Measurements from ENCODE around the gene IL17RB.

IL17RB gene

GRCh38 chr3:53803816-53804695, 42.3 kb upstream of the IL17RB start:
- Histone ChIP-seq H3K4me2 (ENCODE audit: insufficient read depth, low read length, poor library complexity, severe bottlenecking) (no peak overlapping the region), H2AFZ (ENCODE audit: low read length) (peak overlapping the region; percentile 14), H3K4ac (ENCODE audit: low read length) (no peak overlapping the region), H3K27me3 (ENCODE audit: control insufficient read depth in 3 of 3, insufficient read depth in 3 of 3, low read depth in 1 of 3, low read length in 3 of 3) (no peaks in the 10 kb centered on the region), H3K23ac (ENCODE audit: low read depth, low read length, poor library complexity) (no peak overlapping the region), H3K79me1 (ENCODE audit: low read depth, low read length) (no peaks in the 10 kb centered on the region), H2AK5ac (ENCODE audit: low read depth, low read length) (peak overlapping the region; percentile 50), H3K9me3 (replicated peaks in 1 of 2; ENCODE audit: control insufficient read depth in 2 of 2, insufficient read depth in 1 of 2, low read depth in 1 of 2, low read length in 2 of 2) (peaks cover 0 to 1% of the 10 kb centered on the region in 2 donors), H2BK5ac (ENCODE audit: low read length) (peak overlapping the region; percentile 89), H2BK120ac (ENCODE audit: low read depth, low read length) (no peak overlapping the region), H4K8ac (ENCODE audit: low read depth, low read length) (no peak overlapping the region), H3K36me3 (replicated peaks in 1 of 2; ENCODE audit: control insufficient read depth in 2 of 2, insufficient read depth in 2 of 2, low read length in 2 of 2) (no peaks in the 10 kb centered on the region), H2BK12ac (ENCODE audit: low read length) (no peak overlapping the region), H3K9ac (ENCODE audit: low read depth, low read length, poor library complexity) (no peak overlapping the region), H3K14ac (ENCODE audit: low read length) (no peak overlapping the region), H3K4me1 (ENCODE audit: control insufficient read depth in 2 of 2, insufficient read depth in 1 of 2, low read depth in 1 of 2, low read length in 2 of 2) (peaks cover 16 to 20% of the 10 kb centered on the region in 2 donors), H4K91ac (ENCODE audit: low read depth, low read length, poor library complexity) (no peak overlapping the region), H2BK15ac (ENCODE audit: low read length) (peak overlapping the region; percentile 22), H3K18ac (ENCODE audit: low read length) (peak overlapping the region; percentile 89), H3K27ac (replicated peaks; ENCODE audit: low read length) (no peak overlapping the region), H3K4me3 (ENCODE audit: low read length in 2 of 2) (no peak overlapping the region)
- DNase-seq (ENCODE audit: low spot score) = no peak
- no CpG with 5 or more reads among the region's 20 CpGs for WGBS, 2 donors (ENCODE audit: extremely low coverage in 2 of 2, insufficient read length in 2 of 2, insufficient replicate concordance in 1 of 2)

GRCh38 chr3:53804697-53805462, 41.5 kb upstream of the IL17RB start:
- H3K4me1 ChIP-seq (ENCODE audit: control insufficient read depth in 2 of 2, insufficient read depth in 1 of 2, low read depth in 1 of 2, low read length in 2 of 2) = peaks cover 16 to 18% of the 10 kb centered on the region in 2 donors
- no peak overlapping the region for H2BK120ac ChIP-seq (ENCODE audit: low read depth, low read length)
- no peak overlapping the region for H3K4me3 ChIP-seq (ENCODE audit: low read length in 2 of 2)
- H3K4me2 ChIP-seq (ENCODE audit: insufficient read depth, low read length, poor library complexity, severe bottlenecking) = no peak overlapping the region
- peak overlapping the region; percentile 89 for H3K18ac ChIP-seq (ENCODE audit: low read length)
- H3K79me1 ChIP-seq (ENCODE audit: low read depth, low read length) = no peaks in the 10 kb centered on the region
- no peaks in the 10 kb centered on the region for H3K36me3 ChIP-seq (replicated peaks in 1 of 2; ENCODE audit: control insufficient read depth in 2 of 2, insufficient read depth in 2 of 2, low read length in 2 of 2)
- H2AFZ ChIP-seq (ENCODE audit: low read length) = peak overlapping the region; percentile 6
- peak overlapping the region; percentile 16 for H3K27ac ChIP-seq (replicated peaks; ENCODE audit: low read length)
- H3K23ac ChIP-seq (ENCODE audit: low read depth, low read length, poor library complexity) = no peak overlapping the region
- DNase-seq (ENCODE audit: low spot score) = no peak
- H3K4ac ChIP-seq (ENCODE audit: low read length) = no peak overlapping the region
- peak overlapping the region; percentile 78 for H2AK5ac ChIP-seq (ENCODE audit: low read depth, low read length)
- peak overlapping the region; percentile 54 for H4K91ac ChIP-seq (ENCODE audit: low read depth, low read length, poor library complexity)
- peak overlapping the region; percentile 64 for H2BK15ac ChIP-seq (ENCODE audit: low read length)
- H4K8ac ChIP-seq (ENCODE audit: low read depth, low read length) = no peak overlapping the region
- no peak overlapping the region for H3K14ac ChIP-seq (ENCODE audit: low read length)
- H3K9me3 ChIP-seq (replicated peaks in 1 of 2; ENCODE audit: control insufficient read depth in 2 of 2, insufficient read depth in 1 of 2, low read depth in 1 of 2, low read length in 2 of 2) = peaks cover 0 to 1% of the 10 kb centered on the region in 2 donors
- WGBS, 2 donors (ENCODE audit: extremely low coverage in 2 of 2, insufficient read length in 2 of 2, insufficient replicate concordance in 1 of 2) = no CpG with 5 or more reads among the region's 14 CpGs
- H2BK5ac ChIP-seq (ENCODE audit: low read length) = no peak overlapping the region
- no peak overlapping the region for H2BK12ac ChIP-seq (ENCODE audit: low read length)
- no peak overlapping the region for H3K9ac ChIP-seq (ENCODE audit: low read depth, low read length, poor library complexity)
- no peaks in the 10 kb centered on the region for H3K27me3 ChIP-seq (ENCODE audit: control insufficient read depth in 3 of 3, insufficient read depth in 3 of 3, low read depth in 1 of 3, low read length in 3 of 3)

GRCh38 chr3:53805463-53806159, 40.8 kb upstream of the IL17RB start:
- H3K36me3 ChIP-seq (replicated peaks in 1 of 2; ENCODE audit: control insufficient read depth in 2 of 2, insufficient read depth in 2 of 2, low read length in 2 of 2) = no peaks in the 10 kb centered on the region
- H2BK120ac ChIP-seq (ENCODE audit: low read depth, low read length) = no peak overlapping the region
- H3K4me3 ChIP-seq (ENCODE audit: low read length in 2 of 2) = no peak overlapping the region
- H2AK5ac ChIP-seq (ENCODE audit: low read depth, low read length) = peak overlapping the region; percentile 78
- no peak overlapping the region for H2BK12ac ChIP-seq (ENCODE audit: low read length)
- peak overlapping the region; percentile 54 for H4K91ac ChIP-seq (ENCODE audit: low read depth, low read length, poor library complexity)
- no peaks in the 10 kb centered on the region for H3K79me1 ChIP-seq (ENCODE audit: low read depth, low read length)
- peaks cover 0 to 1% of the 10 kb centered on the region in 2 donors for H3K9me3 ChIP-seq (replicated peaks in 1 of 2; ENCODE audit: control insufficient read depth in 2 of 2, insufficient read depth in 1 of 2, low read depth in 1 of 2, low read length in 2 of 2)
- H3K23ac ChIP-seq (ENCODE audit: low read depth, low read length, poor library complexity) = no peak overlapping the region
- H3K9ac ChIP-seq (ENCODE audit: low read depth, low read length, poor library complexity) = peak overlapping the region; percentile 13
- no peak overlapping the region for H2BK5ac ChIP-seq (ENCODE audit: low read length)
- H3K4me1 ChIP-seq (ENCODE audit: control insufficient read depth in 2 of 2, insufficient read depth in 1 of 2, low read depth in 1 of 2, low read length in 2 of 2) = peaks cover 16 to 18% of the 10 kb centered on the region in 2 donors
- no peak overlapping the region for H3K14ac ChIP-seq (ENCODE audit: low read length)
- H3K4ac ChIP-seq (ENCODE audit: low read length) = no peak overlapping the region
- DNase-seq (ENCODE audit: low spot score) = no peak
- H3K27me3 ChIP-seq (ENCODE audit: control insufficient read depth in 3 of 3, insufficient read depth in 3 of 3, low read depth in 1 of 3, low read length in 3 of 3) = no peaks in the 10 kb centered on the region
- H3K4me2 ChIP-seq (ENCODE audit: insufficient read depth, low read length, poor library complexity, severe bottlenecking) = no peak overlapping the region
- H3K18ac ChIP-seq (ENCODE audit: low read length) = peak overlapping the region; percentile 61
- peak overlapping the region; percentile 6 for H2AFZ ChIP-seq (ENCODE audit: low read length)
- no peak overlapping the region for H3K27ac ChIP-seq (replicated peaks; ENCODE audit: low read length)
- no peak overlapping the region for H4K8ac ChIP-seq (ENCODE audit: low read depth, low read length)
- WGBS, 2 donors (ENCODE audit: extremely low coverage in 2 of 2, insufficient read length in 2 of 2, insufficient replicate concordance in 1 of 2) = 95 to 100% methylated on average over 1 to 3 of the region's 4 CpGs
- peak overlapping the region; percentile 64 for H2BK15ac ChIP-seq (ENCODE audit: low read length)
